NCI-H226 (cell line): Measurements from ENCODE around the gene PLCXD3.
"Not testable (repeated sequence)": the region's sequence is repeated elsewhere in the genome, so short reads cannot be mapped to it uniquely, and the experiment has no call there.

ENCODE experiments used
- DNase-seq: peaks from one replicate; pipeline ENCODE4 v3.0.0-alpha.2; 2015

PLCXD3 gene

GRCh38 chr5:41338136-41338675 is 172.2 kb downstream of the PLCXD3 start:
- DNase-seq: no peak

- DNase-seq: no peak
These were observed 172.7 kb downstream of the PLCXD3 start for GRCh38 chr5:41337724-41338123.

- DNase-seq: no peak
These were observed 173.2 kb downstream of the PLCXD3 start for GRCh38 chr5:41337216-41337615.

GRCh38 chr5:41336471-41336870 is 173.9 kb downstream of the PLCXD3 start:
- DNase-seq: no peak

- DNase-seq: no peak
These were observed 174.7 kb downstream of the PLCXD3 start for GRCh38 chr5:41335596-41336181.

GRCh38 chr5:41334758-41335157 is 175.6 kb downstream of the PLCXD3 start:
- no peak for DNase-seq

- no peak for DNase-seq
These were observed 176.2 kb downstream of the PLCXD3 start for GRCh38 chr5:41334221-41334620.

- DNase-seq: no peak
These were observed 185.3 kb downstream of the PLCXD3 start for GRCh38 chr5:41325074-41325473.

- DNase-seq: not testable (repeated sequence)
These were observed 187.6 kb downstream of the PLCXD3 start for GRCh38 chr5:41322826-41323225.

- no peak for DNase-seq
These were observed 197.8 kb downstream of the PLCXD3 start for GRCh38 chr5:41312478-41313060.

GRCh38 chr5:41312066-41312465 is 198.3 kb downstream of the PLCXD3 start:
- DNase-seq: no peak

GRCh38 chr5:41309275-41309674 is 201.1 kb downstream of the PLCXD3 start:
- no peak for DNase-seq

- no peak for DNase-seq
These were observed 204.4 kb downstream of the PLCXD3 start for GRCh38 chr5:41306005-41306404.

GRCh38 chr5:41305056-41305455 is 205.3 kb downstream of the PLCXD3 start:
- DNase-seq: no peak

- DNase-seq: no peak
These were observed 214.3 kb downstream of the PLCXD3 start for GRCh38 chr5:41296066-41296465.

GRCh38 chr5:41291323-41291722 is 219.1 kb downstream of the PLCXD3 start:
- no peak for DNase-seq

GRCh38 chr5:41290810-41291209 is 219.6 kb downstream of the PLCXD3 start:
- no peak for DNase-seq

GRCh38 chr5:41289970-41290464 is 220.4 kb downstream of the PLCXD3 start:
- no peak for DNase-seq

GRCh38 chr5:41286696-41287095 is 223.7 kb downstream of the PLCXD3 start:
- no peak for DNase-seq

GRCh38 chr5:41286165-41286564 is 224.2 kb downstream of the PLCXD3 start:
- no peak for DNase-seq

- DNase-seq: no peak
These were observed 225.5 kb downstream of the PLCXD3 start for GRCh38 chr5:41284938-41285337.

- DNase-seq: no peak
These were observed 229.1 kb downstream of the PLCXD3 start for GRCh38 chr5:41281215-41281810.

GRCh38 chr5:41279040-41279439 is 231.4 kb downstream of the PLCXD3 start:
- no peak for DNase-seq
